ENCODE results near the gene OSBPL3. TPM values are rescaled to one million over a fixed set of nuclear protein-coding genes. Genes with fewer than 3 reads are reported as not detected.

The OSBPL3 gene
- total and polyA plus RNA-seq, 2 donors (not counting 3 experiments of a cell fraction or from before 2014, with no cell fraction given): 7.5 to 27.1 TPM

DNA sequence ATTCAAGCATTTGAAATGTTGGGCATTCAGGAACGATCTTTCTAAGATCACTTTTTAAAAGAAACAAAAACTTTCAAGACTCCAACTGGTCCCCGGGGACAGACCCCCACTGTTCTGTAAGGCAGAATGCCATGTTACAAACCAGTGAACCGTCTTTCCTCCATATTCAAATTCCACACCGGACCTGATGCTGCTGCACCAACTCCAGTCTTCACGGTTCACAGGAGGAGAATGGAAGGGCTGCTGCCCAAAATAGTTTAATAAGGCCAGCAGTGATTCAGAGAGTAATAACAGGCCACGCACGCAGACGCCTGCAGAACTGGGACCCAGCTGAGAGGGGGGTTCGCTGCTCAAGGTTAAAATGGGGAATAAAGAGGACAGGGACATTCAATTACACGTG lies 47.2 kb downstream of the OSBPL3 start:
- H3K4me3 ChIP-seq (replicated peaks in 1 of 3; ENCODE audit: insufficient read depth in 1 of 3, low read depth in 1 of 3, low read length in 3 of 3): no peak overlapping the region
- no TSS peak for BruUV-seq (replicated peaks)
- FAIRE-seq (no peak), DNase-seq (ENCODE audit: low read depth, low spot score) (no peak)
- H3K9me1 ChIP-seq (replicated peaks; ENCODE audit: control insufficient read depth, extremely low read depth, insufficient read depth, low read length): no peaks in the 10 kb centered on the region
- no peaks in the 10 kb centered on the region for H3K27me3 ChIP-seq (ENCODE audit: control insufficient read depth in 2 of 2, insufficient read depth in 2 of 2, low read length in 2 of 2)
- CTCF ChIA-PET: no interaction called here
- H3K79me2 ChIP-seq (ENCODE audit: control insufficient read depth, insufficient read depth, low read length): peaks cover 66% of the 10 kb centered on the region
- TF ChIP-seq POLR2A (IDR thresholded peaks at IDR 0.05; ENCODE audit: low read depth, low read length) (no peak), POLR2AphosphoS5 (IDR thresholded peaks at IDR 0.05; ENCODE audit: insufficient read depth, low read depth, low read length) (no peak), EZH2 (IDR thresholded peaks at IDR 0.05; ENCODE audit: borderline replicate concordance, low read depth, low read length, severe bottlenecking) (no peak), MYC (IDR thresholded peaks at IDR 0.05; ENCODE audit: low read depth, low read length) (no peak), JUN (IDR thresholded peaks at IDR 0.05; ENCODE audit: borderline replicate concordance, insufficient read depth, insufficient read length, low read depth) (no peak), GATA2 (IDR thresholded peaks at IDR 0.05; ENCODE audit: insufficient read depth, insufficient read length, low read depth, low read length) (no peak), FOS (IDR thresholded peaks at IDR 0.05; ENCODE audit: borderline replicate concordance, insufficient read depth, low read length) (no peak)
- TF ChIP-seq, protein P1, sequence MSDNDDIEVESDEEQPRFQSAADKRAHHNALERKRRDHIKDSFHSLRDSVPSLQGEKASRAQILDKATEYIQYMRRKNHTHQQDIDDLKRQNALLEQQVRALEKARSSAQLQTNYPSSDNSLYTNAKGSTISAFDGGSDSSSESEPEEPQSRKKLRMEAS (IDR thresholded peaks at IDR 0.05; ENCODE audit: insufficient read depth, insufficient read length): no peak
- TF ChIP-seq, protein P2, sequence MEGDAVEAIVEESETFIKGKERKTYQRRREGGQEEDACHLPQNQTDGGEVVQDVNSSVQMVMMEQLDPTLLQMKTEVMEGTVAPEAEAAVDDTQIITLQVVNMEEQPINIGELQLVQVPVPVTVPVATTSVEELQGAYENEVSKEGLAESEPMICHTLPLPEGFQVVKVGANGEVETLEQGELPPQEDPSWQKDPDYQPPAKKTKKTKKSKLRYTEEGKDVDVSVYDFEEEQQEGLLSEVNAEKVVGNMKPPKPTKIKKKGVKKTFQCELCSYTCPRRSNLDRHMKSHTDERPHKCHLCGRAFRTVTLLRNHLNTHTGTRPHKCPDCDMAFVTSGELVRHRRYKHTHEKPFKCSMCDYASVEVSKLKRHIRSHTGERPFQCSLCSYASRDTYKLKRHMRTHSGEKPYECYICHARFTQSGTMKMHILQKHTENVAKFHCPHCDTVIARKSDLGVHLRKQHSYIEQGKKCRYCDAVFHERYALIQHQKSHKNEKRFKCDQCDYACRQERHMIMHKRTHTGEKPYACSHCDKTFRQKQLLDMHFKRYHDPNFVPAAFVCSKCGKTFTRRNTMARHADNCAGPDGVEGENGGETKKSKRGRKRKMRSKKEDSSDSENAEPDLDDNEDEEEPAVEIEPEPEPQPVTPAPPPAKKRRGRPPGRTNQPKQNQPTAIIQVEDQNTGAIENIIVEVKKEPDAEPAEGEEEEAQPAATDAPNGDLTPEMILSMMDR (IDR thresholded peaks at IDR 0.05; ENCODE audit: extremely low read depth in 1 of 2, insufficient read depth in 1 of 2, low read depth in 1 of 2, low read length in 2 of 2): no peak
- H3K27ac ChIP-seq (ENCODE audit: insufficient read depth, low read depth, low read length): no peak overlapping the region
- intact Hi-C loops (cut with micrococcal nuclease): no loop called here
- no peaks in the 10 kb centered on the region for H3K36me3 ChIP-seq (ENCODE audit: control insufficient read depth in 2 of 2, extremely low read depth in 1 of 2, insufficient read depth in 2 of 2, low read length in 2 of 2)
- POLR2A ChIA-PET: no interaction called here
- dilution Hi-C loops (cut with MboI; ENCODE audit: extremely low pct_ligation_motif_present, low sequenced_read_pairs): no loop called here
- no peaks in the 10 kb centered on the region for H3K9me3 ChIP-seq (replicated peaks; ENCODE audit: control insufficient read depth, insufficient read depth, low read length)
- H3K4me1 ChIP-seq (ENCODE audit: control insufficient read depth, extremely low read depth, insufficient read depth, low read length): no peaks in the 10 kb centered on the region
- no peak overlapping the region for H2AFZ ChIP-seq (ENCODE audit: low read depth, low read length)
- no peak overlapping the region for H3K9ac ChIP-seq (replicated peaks; ENCODE audit: extremely low read depth, insufficient read depth, low read length)
- no peaks in the 10 kb centered on the region for H4K20me1 ChIP-seq (replicated peaks; ENCODE audit: control insufficient read depth, extremely low read depth, insufficient read depth, low read length)
- H3K4me2 ChIP-seq (ENCODE audit: insufficient read depth, low read length): no peak overlapping the region

All from endothelial cell of umbilical vein (primary cell).